Nephron progenitor cell (in vitro differentiated cells): ENCODE data around the gene CEMP1.

Source experiments
- DNase-seq: peaks from one replicate; pipeline ENCODE4 v3.0.0; 2021
- H3K27ac Mint-ChIP-seq: 2 replicates; pipeline ENCODE4 v1.8.0; 2021; ENCODE audit warnings: mild to moderate bottlenecking, moderate library complexity, mixed read lengths
- H3K27me3 Mint-ChIP-seq: 2 replicates; pipeline ENCODE4 v1.8.0; 2021; ENCODE audit warnings: mild to moderate bottlenecking, low read depth, mixed read lengths; ENCODE audit not compliant: poor library complexity
- H3K36me3 Mint-ChIP-seq: 2 replicates; pipeline ENCODE4 v1.8.0; 2021; ENCODE audit warnings: low read depth, mixed read lengths
- H3K4me1 Mint-ChIP-seq: 2 replicates; pipeline ENCODE4 v1.8.0; 2021; ENCODE audit warnings: mixed read lengths
- H3K4me3 Mint-ChIP-seq: 2 replicates; pipeline ENCODE4 v1.8.0; 2021; ENCODE audit warnings: mild to moderate bottlenecking, moderate library complexity, mixed read lengths
- H3K9me3 Mint-ChIP-seq: 2 replicates; pipeline ENCODE4 v1.8.0; 2021; ENCODE audit warnings: mild to moderate bottlenecking, moderate library complexity, mixed read lengths
- TF ChIP-seq, protein P1 (sequence below): fragments of 200-600 bp; sonication (generic); IDR thresholded peaks from 2 replicates; pipeline ENCODE4 v1.5.0; 2021; ENCODE audit warnings: antibody characterized with exemption

The CEMP1 gene

DNA sequence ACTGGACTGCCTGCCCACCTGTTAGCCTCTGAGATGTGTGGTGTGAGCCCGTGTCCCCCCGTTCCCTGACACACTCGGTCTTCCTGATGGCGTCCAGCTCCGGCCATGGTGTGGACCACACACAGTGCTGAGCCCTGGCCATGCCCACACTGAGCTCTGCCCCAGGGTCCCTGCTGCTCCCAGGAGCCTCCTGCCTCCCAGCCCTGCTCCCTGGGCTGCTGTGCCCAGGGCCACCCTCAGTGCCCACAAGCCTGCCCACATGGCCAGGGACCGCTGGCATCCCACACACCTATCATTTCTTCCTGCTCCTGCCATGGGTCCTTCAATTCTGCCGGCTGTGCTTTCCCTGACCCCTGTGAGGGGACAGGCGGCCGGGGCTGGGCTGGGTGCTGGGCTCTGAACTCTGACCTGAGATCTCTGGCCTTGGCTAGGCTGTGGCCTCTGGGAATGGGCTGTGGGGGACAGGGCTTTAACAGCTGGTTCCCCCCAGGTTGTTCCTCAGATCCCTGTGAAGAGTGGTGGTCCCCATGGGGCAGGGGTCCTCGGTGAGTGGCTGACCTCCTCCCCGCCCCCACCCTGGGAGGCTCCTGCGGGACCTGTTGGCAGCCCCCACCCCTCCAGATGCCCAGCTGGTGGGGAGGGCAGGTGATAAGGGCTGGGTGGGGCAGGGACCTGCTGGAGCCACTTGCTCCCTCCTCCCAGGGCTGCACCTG lies 4.0 kb downstream of the CEMP1 start:
- Mint-ChIP-seq H3K4me1 (no peaks in the 10 kb centered on the region), H3K27ac (no peak overlapping the region), H3K4me3 (no peak overlapping the region), H3K36me3 (peaks cover 14% of the 10 kb centered on the region), H3K27me3 (peaks cover 7% of the 10 kb centered on the region), H3K9me3 (no peaks in the 10 kb centered on the region)
- DNase-seq = no peak
- TF ChIP-seq, protein P1, sequence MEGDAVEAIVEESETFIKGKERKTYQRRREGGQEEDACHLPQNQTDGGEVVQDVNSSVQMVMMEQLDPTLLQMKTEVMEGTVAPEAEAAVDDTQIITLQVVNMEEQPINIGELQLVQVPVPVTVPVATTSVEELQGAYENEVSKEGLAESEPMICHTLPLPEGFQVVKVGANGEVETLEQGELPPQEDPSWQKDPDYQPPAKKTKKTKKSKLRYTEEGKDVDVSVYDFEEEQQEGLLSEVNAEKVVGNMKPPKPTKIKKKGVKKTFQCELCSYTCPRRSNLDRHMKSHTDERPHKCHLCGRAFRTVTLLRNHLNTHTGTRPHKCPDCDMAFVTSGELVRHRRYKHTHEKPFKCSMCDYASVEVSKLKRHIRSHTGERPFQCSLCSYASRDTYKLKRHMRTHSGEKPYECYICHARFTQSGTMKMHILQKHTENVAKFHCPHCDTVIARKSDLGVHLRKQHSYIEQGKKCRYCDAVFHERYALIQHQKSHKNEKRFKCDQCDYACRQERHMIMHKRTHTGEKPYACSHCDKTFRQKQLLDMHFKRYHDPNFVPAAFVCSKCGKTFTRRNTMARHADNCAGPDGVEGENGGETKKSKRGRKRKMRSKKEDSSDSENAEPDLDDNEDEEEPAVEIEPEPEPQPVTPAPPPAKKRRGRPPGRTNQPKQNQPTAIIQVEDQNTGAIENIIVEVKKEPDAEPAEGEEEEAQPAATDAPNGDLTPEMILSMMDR = no peak

DNA sequence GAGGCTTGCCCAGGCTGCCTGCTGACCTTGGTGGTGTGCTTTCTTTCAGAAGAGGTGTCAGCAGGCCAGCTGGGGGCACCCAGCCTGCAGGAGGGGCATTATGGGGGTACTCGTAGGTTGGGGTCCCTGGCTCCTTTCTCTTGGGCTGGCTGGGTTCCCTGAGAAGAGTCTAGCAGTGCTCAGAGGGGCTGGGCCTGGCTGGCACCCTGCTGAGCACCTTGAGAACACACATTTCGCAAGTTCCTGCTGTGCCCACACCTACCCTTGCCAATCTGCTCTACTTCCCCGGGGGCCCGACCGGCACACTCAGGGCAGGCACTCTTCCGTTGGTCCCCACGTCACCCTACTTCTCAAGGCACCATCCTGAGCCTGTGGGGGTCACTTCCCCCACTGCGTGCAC lies 5.1 kb downstream of the CEMP1 start:
- no peak overlapping the region for H3K4me3 Mint-ChIP-seq
- peaks cover 7% of the 10 kb centered on the region for H3K27me3 Mint-ChIP-seq
- no peak overlapping the region for H3K27ac Mint-ChIP-seq
- TF ChIP-seq, protein P1 = no peak
- peaks cover 14% of the 10 kb centered on the region for H3K36me3 Mint-ChIP-seq
- no peaks in the 10 kb centered on the region for H3K9me3 Mint-ChIP-seq
- peaks cover 5% of the 10 kb centered on the region for H3K4me1 Mint-ChIP-seq
- DNase-seq = no peak

DNA sequence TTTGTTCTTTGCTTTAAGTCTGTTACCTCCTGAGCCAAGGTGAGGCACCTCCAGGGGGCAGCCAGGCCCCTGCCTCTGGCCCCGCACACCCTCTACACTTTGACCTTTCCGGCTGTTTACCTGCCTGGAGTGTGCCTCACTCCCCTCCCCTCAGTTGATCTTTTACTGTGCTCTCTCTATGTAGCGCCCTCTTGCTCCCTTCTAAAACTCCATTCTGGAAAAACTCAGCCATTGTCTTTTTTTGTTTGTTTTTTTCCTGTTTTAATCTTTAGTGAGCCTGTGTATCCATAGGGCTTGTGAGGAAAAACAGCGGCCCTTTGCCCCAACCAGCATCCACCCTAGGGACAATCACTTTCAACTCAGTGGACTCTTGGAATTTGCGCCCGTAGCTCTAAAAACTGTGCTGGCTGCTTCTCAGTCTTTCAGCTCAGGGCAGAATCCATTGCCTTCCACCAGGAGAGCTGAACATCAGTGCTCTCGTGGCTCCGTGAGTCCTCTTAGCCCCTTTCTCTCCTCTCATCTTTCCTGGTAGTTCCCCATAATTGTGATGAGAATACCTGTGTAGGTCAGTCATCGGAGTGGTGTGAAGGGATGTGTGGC lies 6.8 kb downstream of the CEMP1 start:
- Mint-ChIP-seq H3K4me1 (peaks cover 14% of the 10 kb centered on the region), H3K4me3 (no peak overlapping the region), H3K27me3 (peaks cover 7% of the 10 kb centered on the region), H3K27ac (no peak overlapping the region), H3K36me3 (peaks cover 18% of the 10 kb centered on the region), H3K9me3 (no peaks in the 10 kb centered on the region)
- TF ChIP-seq, protein P1 = no peak
- DNase-seq = no peak

DNA sequence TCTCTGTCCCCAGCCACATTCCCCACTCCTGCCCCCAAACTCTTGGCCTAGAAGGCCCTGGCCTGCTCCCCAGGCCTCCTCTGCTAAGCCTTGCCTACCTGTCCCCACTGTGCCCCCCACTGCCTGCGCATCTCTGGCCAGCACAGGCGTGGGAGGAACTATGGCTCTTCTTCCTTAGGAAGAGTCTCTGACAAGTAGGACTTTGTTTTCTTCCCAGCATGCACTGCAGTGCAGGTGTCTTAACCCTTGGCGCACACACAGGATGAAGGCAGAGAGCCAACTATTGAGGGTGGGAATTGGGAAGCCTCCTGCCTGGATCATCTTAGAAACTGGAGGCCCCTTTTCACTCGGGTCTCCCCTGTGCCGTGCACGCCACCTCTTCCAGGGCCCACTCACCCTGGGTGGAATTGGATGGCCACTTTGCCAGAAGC lies 7.4 kb downstream of the CEMP1 start:
- H3K4me1 Mint-ChIP-seq = peaks cover 15% of the 10 kb centered on the region
- H3K27me3 Mint-ChIP-seq = peaks cover 7% of the 10 kb centered on the region
- H3K36me3 Mint-ChIP-seq = peaks cover 19% of the 10 kb centered on the region
- TF ChIP-seq, protein P1 = no peak
- H3K9me3 Mint-ChIP-seq = no peaks in the 10 kb centered on the region
- H3K27ac Mint-ChIP-seq = no peak overlapping the region
- no peak for DNase-seq
- H3K4me3 Mint-ChIP-seq = no peak overlapping the region

DNA sequence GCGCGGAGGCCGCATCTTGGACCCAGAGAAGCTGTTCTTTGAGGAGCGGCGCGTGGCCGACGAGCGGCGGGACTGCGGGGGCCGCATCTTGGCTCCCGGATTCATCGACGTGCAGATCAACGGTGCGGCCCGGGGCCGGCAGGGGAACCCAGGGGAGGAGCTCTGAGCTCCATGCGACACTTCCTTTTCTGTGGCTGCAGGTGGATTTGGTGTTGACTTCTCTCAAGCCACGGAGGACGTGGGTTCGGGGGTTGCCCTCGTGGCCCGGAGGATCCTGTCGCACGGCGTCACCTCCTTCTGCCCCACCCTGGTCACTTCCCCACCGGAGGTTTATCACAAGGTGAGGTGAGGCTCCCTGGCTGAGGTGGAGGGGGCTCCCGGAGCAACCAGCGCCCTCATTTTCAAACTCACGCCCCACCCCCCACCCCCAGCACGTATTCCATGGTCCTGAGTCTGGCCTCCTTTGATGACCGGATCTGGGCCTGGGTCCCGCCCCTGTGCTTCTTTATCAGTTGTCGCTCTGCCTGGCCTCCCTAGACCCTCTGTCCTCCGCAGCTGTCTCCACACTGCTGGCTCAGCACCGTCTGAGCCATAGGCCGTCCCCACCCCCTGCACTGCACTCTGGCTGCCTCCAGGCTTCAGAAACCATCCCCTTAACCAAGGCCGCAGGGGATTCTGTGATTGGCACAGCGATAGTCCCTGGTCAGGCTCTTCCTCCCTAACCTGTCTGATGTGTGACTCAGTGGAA lies 10.2 kb downstream of the CEMP1 start:
- peaks cover 7% of the 10 kb centered on the region for H3K27me3 Mint-ChIP-seq
- H3K36me3 Mint-ChIP-seq = peaks cover 25% of the 10 kb centered on the region
- peak; percentile 42 for DNase-seq
- peaks cover 33% of the 10 kb centered on the region for H3K4me1 Mint-ChIP-seq
- H3K4me3 Mint-ChIP-seq = peak overlapping the region; percentile 83
- no peak overlapping the region for H3K27ac Mint-ChIP-seq
- TF ChIP-seq, protein P1 = no peak
- no peaks in the 10 kb centered on the region for H3K9me3 Mint-ChIP-seq
